Fibroblast of peridontal ligament (primary cell): ENCODE measurements around the gene TBC1D22A.

ENCODE experiments used
- DNase-seq: peaks from one replicate; pipeline ENCODE4 v3.0.0-alpha.2; 2010; ENCODE audit errors: extremely low read depth

TBC1D22A gene

DNA sequence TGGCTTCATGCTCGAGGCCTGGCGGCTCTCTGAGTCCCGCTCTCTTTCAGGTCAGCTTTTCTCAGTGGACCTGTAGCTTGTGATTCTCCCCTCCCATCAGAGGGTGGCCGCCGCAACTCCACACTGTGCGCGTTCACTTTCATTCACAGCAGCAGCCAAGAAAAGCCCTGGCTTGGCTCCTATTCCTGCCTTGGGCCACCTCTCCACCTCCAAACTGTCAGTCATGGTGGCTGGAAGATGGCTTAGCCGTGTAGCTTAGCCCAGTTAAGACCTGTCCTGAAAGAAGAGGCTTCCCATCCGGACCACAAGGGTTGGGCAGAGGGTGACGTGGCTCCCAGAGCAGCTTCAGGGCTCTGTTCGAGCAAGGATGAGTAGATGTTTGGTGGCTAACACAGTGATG is 125.5 kb downstream of the TBC1D22A start:
- DNase-seq, result no peak

DNA sequence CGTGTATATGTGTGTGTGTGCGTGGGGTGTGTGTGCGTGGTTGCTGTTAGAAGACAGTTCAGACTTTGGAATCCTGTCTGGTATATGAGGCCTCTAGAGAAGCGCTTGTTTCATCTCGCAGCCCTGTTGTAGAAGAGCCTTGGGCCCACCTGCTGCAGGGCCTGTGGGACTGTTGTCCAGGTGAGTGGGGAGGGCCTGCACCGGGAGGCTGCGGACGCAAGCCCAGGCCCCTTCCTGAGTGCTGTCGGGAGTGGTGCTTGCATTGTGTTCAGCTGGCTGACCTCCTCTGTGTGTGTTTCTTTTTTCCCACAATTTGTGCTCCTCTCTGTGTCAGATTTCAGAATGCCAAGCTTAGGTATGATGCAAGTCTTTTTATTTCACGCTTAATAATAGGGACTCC is 128.4 kb downstream of the TBC1D22A start:
- no peak for DNase-seq

DNA sequence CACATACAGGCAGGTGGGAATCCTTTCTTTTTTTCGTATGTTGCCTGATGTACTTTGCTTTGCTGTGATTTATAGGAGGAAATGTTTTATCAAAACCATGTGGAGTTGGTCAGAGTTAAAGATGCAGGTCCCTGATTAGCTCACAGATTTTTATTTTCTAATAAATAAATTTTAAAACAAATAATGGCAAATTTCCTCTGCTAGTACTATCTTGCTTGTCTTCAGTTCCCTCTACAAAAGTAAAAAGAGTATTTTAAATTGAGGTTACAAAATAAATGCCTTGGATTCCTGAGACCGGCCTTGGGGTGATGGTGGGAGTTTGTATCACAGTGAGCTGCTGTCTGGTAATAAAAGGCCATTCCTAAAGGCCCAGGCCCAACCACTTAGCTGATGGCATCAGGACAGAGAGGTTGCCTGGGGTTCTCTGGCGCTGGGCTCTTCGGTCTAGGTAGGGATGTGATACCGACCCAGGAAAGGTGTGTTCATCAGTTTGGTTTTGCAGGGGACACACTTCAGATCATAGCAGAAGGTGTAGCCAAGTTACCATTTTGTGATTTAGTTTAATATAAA is 129.0 kb downstream of the TBC1D22A start:
- no peak for DNase-seq

DNA sequence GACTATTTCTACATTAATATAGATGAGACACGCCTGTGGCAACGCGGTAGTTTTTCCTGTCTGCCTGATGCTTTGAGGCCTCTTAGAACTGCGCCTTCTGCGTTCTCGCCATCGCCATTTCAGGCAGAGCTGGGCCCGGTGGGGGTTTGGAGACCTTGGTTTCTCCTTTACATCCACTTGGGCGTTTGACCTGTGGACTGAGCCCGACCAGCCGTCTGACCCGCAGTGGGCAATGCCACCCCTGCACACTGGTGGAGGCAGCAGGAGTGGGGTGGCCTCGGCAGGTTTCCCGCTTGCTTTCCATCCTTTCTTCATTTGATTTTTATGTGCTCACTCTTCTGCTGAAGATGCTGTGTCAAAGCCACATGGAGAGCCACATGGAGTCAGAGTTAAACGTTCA is 130.4 kb downstream of the TBC1D22A start:
- no peak for DNase-seq

DNA sequence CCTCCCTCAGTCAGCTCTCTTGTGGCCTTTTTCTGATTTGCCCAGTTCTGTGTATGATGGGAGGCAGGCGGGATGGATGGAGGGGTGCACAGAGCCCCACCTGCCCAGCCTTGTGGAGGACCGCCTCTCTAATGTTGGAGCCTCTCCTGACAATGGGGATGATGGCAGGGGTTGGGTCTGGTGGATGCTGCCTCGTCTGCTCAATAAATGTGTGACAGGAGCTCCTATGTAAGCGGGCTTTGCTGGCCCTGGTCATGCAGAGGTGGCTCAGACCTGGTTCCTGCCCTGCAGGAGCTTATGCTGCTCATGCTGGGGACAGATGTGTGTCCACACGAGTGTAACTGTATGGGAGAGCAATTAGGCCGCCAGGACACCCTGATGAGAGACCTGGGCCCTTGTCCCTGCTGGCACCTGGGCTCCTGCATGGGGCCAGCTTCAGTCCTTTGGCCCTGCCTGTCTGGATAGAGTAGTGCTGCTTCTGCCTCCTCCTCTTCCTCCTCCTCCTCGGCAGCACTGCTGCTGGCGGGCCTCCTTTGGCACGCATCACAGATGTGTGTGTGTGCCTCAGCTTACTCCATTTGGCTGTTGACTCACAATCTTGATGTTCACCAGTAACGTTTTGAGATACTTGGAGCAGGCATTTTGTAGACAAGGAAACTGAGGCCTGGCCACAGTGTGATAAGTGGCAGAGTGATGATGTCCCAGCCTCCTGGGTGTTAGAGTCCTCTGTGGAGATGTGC is 131.0 kb downstream of the TBC1D22A start:
- no peak for DNase-seq

DNA sequence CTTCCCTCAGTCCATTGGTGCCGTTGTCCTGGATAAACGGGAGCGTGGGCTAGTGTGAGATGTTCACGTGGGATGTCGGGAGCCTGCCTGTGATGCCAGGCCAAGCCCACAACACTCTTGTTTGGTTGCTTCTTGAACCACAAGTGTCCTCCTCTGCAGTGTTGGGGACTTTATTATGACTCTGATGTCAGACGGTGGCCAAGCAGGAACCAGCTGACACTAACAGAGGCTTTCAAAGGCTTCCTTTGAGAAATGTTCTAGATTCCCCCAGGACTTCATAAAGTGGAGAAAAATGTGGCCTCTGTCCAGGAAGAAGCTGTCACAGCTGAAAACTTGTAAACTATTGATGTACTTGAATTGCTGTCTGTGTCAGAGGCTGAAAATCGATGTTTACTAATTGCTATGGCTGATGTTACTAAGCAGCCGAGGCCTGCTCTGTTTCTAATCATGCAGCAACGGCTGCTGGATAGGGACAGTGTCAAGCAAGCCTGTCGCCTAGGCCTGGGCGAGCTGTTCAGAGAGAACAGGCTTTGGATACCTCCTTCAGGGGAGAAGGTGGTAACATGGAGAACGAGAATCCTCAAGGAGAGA is 131.7 kb downstream of the TBC1D22A start:
- DNase-seq, result peak; percentile 57

DNA sequence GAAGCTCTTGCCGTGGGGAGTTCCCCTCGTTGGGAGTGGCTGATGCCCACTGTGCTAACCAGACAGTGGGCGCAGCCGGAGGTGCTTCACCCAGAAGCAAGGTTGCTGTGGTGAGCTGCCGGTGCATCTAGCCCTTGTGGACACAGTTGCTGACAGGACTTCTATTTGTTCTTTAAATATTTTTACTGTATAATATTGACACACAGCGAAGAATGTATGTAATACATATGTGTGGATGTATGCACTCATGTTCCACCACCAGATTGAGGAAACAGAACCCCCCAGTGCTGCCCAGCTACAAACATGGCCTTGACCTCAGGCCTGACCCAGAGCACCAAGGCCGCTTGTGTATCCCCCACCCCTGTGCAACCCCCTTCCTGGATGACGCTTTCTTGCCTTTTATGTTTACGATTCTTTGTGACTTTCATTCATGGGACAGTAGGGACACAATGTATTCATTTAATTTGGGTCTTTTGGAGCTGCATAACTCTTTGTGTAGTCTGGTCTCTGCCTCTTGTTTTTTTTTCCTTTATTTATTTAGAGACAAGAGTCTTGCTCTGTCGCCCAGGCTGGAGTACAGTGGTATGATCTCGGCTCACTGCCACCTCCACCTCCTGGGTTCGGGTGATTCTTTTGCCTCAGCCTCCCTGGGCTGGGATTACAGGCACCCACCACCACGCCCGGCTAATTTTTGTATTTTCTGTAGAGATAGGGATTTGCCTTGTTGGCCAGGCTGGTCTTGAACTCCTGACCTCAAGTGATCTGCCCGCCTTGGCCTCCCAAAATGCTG is 132.6 kb downstream of the TBC1D22A start:
- no peak for DNase-seq

DNA sequence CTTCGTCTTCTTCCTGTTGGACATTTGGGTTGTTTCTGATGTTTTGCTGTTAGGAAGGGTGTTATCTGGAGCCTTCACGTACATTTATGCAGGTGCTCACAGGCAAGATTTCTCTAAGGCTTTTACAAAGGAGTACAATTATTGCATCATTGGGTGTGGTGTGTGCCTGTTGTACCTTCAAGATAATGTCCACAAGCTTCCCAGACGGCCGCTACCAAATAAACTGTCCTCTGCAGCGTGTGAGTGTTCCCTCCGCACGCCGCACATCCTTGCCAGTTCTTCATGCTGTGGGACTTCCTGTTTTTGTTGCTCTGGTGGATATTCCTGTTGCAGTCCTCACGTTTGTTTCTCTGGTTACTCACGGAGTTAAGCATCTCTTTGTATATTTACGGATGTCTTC is 133.3 kb downstream of the TBC1D22A start:
- DNase-seq, result no peak

DNA sequence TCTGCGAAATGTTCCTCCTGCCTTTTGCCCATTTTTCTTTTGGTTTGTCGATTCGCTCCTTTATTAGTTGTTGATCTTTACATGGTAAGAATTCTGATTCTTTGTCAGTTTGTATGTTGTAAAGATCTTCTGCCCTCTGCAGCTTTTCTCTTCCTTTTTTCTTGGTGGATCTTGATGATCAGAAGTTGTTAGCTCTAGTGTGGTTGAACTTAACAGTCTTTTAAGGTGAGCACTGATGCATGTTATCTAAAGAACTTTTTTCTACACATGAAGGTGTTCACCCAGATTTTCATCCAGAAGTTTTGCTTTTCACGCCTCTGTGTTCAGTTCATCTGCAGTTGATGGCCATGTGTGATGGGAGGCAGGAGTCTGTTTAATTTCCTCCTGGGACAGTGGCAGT is 133.7 kb downstream of the TBC1D22A start:
- DNase-seq, result no peak

DNA sequence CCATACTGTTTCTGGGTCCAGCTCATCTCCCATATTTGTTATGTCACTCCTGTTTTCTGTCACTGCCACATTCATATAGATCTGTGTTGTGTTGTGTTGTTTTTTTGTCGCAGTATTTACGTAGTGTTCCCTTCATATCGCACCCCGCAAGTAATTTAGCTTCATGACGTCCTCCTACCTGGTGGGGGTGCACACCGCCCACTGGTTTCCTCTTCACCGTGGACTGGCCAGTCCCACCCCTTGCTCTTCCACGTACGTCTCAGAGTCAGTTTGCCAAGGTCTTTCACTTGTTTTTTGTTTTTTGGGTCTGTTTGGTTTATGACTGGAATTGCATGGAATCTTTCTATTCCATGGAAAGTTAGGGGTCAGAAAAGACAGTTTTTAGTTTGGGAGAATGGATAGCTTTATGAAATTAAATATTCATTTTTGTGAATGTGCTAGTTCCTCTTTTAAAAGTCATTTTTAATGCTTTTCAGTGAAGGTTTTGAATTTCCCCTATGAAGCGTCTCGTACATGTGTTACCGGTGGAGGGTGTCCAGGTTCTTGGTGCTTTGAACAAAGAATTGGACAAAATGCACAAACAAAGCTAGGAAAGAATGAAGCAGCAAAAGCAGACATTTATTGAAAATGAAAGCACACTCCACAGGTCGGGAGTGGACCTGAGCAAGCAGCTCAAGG is 134.3 kb downstream of the TBC1D22A start:
- DNase-seq, result no peak

DNA sequence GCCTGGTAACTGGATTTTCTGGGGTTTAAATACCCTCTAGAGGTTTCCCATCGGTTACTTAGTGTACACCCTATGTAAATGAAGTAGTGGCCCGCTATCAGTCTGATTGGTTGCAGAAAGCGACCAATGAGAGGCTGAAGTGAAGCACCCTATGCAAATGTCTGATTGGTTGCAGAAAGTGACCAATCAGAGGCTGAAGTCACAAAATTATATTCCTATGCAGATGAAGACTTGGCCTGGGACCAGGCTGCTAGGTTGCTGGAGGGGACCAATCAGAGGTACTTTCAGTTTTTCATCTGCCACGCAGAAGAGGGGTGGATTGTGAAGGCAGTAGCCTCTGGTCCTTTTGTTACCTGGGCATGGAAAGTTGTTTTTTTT is 134.8 kb downstream of the TBC1D22A start:
- DNase-seq, result no peak

DNA sequence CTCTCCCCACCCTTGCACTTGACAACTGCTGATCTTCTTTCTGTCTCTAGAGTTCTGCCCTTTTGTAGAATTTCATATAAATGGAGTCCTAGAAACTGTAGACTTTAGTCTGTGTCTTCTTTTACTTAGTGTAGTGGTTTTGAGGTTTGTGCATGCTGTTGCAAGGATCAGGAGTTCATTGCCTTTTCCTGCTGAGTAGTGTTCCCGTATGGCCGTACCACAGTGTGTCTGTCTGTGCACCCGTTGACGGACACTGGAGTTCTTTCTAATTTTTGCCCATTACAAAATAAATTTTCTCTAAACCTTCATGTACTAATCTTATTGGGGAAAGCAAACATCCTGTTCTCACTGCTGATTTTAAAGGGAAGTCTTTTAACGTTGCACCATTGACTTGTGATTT is 138.1 kb downstream of the TBC1D22A start:
- DNase-seq, result no peak

DNA sequence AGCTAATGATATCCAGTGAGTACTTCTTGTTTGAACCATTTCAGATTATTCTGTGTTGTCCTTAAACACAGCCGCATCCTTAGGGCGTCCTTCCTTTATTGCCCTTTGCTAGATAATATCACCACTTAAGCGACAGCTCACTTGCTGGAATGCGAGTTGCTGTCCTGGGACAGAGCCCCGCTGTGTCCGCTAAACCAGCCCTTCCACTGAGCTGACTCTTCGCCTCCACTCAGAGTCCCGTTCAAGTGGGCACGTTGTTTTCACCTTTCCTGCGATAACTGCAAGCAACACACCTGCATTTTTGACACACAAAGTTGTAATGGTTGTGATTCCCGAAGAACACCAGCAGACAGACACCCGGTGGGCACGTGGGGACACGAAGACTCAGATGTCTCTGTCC is 140.0 kb downstream of the TBC1D22A start:
- no peak for DNase-seq

DNA sequence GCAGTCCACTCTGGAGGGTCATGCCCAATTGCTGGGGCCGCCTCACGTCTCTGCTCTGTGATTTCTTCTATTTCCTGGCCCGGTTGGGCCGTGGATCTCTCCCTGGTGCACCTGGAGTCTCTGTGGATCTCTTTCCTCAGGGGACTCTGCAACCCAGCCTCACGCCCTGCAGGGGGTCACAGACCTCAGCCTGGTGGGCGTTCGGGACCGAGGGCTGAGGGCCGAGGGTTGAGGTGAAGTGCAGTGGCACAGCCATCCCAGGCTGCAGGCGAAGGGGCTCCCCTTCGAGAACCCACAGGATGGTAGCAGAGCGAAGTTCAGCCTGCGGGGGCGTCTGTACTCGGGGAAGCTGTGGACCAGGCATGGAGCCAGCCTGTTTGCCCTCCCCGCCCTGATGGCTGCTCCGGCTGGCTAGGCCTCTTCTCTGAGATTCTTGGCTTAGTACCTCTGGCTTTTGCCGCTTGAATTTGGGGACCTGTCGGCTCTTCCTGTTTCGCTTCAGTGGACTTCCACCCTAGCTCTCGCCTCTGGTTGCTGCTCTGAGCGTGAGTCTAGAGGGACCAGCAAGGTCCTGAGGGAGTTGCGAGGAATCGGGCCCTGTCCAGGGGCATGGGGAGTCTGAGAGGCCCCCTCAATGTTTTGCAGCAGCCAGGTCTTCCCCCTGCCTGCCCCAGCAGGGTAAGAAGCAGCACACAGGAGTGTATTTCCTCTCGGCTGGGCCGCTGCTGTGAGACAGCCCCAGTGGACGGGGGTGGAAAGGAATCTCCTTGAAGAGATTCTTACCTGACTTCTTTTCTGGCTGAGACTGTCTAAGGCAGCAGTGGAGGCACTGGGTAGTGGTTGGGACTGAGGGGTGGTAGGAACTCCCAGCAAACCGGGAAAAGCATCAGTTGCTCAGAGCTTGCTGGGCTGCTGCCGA is 140.8 kb downstream of the TBC1D22A start:
- DNase-seq, result no peak

DNA sequence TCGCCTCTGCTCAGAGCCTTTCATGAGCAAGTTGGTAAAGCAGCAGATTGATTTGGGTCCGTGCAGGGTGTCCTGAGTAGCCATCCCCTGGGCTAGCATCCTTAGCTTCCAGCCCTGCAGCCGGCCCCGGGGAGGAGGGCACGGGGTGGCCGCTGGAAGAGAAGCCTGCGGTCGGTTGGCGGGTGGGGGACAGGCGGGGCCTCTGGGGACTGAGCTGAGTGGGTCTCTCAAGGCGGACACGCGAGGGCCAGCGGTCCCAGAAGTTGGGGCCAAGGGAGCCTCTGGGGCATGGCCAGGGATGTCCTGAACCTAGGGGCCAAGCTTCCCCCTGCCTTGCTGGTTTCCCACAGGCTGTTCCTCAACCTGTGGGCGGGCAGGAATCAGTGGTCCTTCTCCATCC is 143.0 kb downstream of the TBC1D22A start:
- DNase-seq, result no peak

DNA sequence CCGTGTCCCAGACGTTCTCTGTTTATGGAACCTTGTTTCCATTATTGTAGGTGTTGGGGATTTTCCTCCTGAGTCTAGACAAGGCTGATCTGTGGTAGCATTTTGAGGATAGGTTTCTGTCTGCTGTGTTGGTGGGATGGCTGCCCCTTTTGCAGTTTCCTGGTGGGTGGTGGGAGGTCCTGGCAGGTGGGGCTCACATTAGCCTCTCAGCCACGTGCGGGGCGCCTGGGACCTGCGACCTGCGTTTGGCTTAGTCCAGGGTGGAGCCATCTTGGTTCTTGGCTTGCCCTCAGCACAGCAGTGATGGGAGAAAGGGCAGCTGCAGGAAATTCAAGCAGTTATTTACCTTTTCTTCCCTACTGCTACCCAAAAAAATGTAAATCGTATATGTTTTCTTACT is 143.4 kb downstream of the TBC1D22A start:
- no peak for DNase-seq

DNA sequence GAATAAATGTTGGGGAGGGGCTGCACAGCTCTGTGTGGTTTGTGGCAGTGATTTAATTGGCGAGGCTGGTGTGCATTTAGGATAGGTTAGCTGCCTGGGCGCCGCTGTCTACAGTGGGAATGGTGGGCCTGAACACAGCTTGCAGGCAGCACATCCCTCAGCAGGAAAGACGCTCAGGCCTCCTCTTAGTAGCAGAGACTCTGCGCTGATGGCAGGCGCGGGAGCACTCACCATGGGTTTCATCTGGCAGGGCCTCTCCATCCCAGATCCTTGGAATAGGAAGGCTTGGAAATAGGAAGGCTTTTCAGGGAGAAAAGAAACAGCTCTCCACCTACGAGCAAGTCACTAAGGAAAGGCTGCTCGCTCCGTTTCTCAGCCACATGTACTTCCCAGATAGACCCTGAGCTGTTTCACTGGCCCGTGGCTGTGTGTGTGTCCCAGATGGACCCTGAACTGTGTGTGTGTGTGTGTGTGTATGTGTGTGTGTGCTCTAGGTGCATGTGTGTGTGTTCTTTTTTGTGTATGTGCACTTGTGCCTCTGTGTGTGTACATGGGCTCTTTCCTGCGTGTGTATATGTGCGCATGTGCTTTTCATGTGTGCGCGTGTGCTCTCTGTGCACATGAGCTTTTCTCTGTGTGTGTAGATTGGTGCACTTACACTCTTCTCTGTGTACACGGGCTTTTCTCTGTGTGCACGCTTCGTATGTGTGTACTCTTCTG is 144.0 kb downstream of the TBC1D22A start:
- no peak for DNase-seq

DNA sequence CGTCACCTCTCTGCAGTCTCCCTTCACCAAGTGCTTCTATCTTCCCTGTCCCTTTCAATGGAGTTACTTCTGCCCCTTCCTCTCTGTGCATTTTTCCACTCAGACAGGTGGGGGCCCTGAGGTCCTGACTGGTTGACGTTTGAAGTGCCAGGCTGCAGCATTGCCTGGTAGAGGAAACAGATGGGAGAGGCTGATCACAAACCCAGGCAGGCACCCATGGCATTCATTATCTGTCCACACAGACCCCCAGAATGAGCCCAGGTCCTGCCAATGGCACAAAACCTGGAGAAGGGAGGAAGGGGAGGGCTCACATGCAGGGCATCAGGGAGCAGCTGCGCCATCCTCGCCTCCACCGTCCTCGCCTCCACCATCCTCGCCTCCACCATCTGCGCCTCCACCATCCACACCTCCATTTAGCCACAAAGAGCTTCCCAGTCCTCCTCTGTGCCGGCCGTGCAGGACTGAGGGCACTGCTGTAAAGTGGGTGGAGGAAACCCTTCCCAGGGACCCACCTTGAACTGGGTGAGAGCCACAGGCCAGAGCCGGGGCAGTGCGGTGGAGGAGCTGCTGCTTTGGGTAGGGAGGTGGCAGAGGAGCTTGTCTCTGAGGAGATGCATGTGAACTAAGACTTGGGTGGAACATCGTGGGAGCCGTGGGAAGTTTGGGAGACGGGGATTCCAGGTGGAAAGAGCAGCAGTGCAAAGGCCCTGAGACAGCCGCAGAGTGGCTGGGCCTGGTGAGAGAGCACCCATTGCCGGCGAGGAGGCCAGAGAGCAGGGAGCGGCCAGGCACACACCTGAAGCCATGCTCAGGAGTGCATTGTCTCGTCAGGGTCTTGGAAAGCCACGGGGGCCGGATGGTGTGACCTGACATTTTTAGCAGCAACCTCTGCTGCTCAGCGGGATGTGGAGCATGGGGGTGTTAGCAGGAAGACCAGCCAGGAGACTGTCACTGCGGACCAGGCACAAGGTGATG is 145.1 kb downstream of the TBC1D22A start:
- DNase-seq, result no peak

DNA sequence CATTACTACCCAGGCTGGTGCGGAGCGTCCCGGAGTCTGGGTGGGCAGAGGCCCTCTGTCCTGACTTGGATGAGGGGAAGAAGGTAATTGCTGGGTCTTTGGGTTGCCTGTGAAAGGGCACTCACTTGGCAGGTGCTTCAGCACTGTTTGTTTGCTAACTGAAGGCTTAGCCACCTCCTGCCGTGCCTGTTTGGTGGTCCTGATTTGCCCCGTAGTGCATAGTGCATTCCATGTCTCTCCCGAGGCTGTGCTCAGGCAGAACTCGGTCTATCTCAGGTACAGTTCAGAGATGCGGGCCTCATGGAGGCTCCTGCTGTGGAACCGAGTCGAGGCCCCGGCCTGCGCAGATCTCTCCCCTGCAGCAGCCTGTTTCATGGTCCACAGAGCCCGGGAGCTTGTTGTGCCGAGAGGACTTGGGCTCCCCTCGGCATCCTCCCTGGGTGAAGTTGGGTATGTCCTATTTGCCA is 146.2 kb downstream of the TBC1D22A start:
- no peak for DNase-seq
